HUES6 (cell line): ENCODE measurements around the gene ZNFX1.

Experiments used
- H3K27ac ChIP-seq: 2 replicates; pipeline ENCODE4 v1.7.0; 2013; ENCODE audit warnings: low read depth, mild to moderate bottlenecking, low read length, inconsistent platforms
- H3K27me3 ChIP-seq: 2 replicates; pipeline ENCODE4 v1.6.1; 2013; ENCODE audit warnings: low read length; ENCODE audit not compliant: control insufficient read depth, insufficient read depth
- H3K36me3 ChIP-seq: 2 replicates; pipeline ENCODE4 v1.6.1; 2013; ENCODE audit warnings: low read length; ENCODE audit not compliant: control insufficient read depth, insufficient read depth
- H3K4me1 ChIP-seq: 2 replicates; pipeline ENCODE4 v1.6.1; 2013; ENCODE audit warnings: low read length; ENCODE audit not compliant: control insufficient read depth, insufficient read depth
- H3K4me3 ChIP-seq: 2 replicates; pipeline ENCODE4 v1.5.1; 2013; ENCODE audit warnings: low read depth, low read length
- H3K9ac ChIP-seq: one replicate; pipeline ENCODE4 v1.6.1; 2013; ENCODE audit warnings: mild to moderate bottlenecking, low read length
- H3K9me3 ChIP-seq: 2 replicates; pipeline ENCODE4 v1.6.1; 2013; ENCODE audit warnings: low read depth, low read length; ENCODE audit not compliant: control insufficient read depth, insufficient read depth

The ZNFX1 gene

DNA sequence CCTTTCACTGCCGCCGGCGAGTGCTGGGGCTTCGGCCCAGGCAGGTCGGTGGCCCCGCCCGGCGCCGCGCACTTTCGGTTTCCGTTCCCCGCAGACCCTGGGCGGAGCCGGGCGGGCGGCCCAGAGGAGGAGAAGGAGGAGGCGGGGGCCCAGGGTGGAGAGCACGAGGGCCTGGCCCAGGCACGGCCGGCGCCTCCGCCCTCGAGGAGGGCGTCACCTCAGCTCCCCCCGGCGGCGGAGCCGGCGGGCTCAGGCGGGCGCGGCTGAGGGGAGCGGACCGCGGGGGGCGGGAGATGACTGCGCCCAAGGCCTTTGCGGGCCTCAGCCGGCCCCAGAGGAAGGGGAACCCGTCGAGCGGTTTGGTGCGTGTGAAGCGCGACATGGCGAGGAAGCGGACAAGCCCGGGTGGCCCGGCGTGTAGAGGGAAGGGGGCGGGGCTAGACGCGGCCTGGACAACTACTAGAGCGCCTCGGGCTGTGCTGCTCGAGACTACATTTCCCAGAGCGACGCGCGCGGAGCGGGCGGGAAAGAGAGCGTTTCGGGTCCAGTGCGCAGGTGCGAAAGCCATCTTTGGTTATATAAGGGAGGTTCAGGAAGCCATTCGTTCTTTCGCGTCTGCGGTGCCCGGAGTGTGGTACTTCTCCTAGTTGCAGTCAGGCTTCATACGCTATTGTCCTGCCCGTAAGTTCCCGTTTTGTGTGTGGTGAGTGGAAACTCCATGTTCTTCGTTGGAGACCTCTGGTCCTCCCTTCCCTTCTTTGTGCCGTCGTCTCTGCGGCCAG, at the start of gene ZNFX1:
TSS of gene ZNFX1 (minus strand) at position 22 of the 782 bp plus-strand sequence. CDS start 2,218 bp downstream, outside the sequence.
- peak within 1 kb of the TSS; percentile 89 for H3K27ac ChIP-seq
- peak within 1 kb of the TSS; percentile 77 for H3K4me3 ChIP-seq
- peaks cover 14% of the 10 kb centered on the region for H3K4me1 ChIP-seq
- H3K36me3 ChIP-seq: peaks cover 68% of the 10 kb centered on the region
- H3K9ac ChIP-seq: peak within 1 kb of the TSS; percentile 94
- no peaks in the 10 kb centered on the region for H3K27me3 ChIP-seq
- no peaks in the 10 kb centered on the region; the same call in 1 of the 2 replicates for H3K9me3 ChIP-seq

DNA sequence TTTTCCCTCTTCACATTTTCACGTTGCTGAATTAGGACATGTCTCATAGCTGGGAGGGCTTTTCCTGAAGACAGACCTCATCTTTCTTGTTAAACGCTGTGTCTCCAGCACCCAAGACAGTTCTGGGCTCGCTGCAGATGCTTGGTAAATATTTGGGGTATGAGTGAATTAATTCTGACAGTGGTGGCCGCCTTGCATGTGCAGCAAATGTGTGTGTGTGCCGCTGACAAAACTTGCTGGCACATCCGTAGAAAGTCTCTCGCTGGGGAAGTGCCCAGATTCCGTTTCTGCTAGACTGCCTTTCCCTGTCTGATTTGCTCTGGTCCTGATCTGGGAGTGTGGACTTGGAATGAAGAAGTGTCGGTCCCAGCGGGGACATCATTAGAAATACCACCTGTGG, 48.2 kb upstream of the ZNFX1 start:
- Histone ChIP-seq H3K27ac (no peak overlapping the region), H3K9me3 (no peaks in the 10 kb centered on the region), H3K36me3 (no peaks in the 10 kb centered on the region), H3K27me3 (no peaks in the 10 kb centered on the region; the same call in 1 of the 2 replicates), H3K4me3 (no peak overlapping the region), H3K4me1 (peaks cover 12% of the 10 kb centered on the region), H3K9ac (no peak overlapping the region)

DNA sequence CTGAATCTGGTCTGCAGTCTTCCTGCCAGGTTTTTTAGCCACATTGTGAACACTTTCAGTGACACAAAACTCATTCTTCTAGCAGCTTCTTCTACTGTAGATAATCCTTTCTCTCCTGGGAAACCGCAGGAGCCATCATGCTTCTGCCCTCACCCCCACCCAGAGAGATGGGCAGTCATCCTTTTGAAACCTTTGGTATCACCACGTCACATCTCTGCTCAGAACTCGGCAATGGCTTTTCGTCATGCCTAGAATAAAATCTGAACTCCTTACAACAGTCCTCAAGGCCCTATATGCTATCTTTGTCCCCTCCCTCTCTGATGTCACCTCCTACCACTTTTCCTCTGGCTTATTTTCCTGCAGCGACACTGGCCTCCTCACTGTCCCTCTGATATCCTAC, 46.4 kb upstream of the ZNFX1 start:
- no peaks in the 10 kb centered on the region for H3K36me3 ChIP-seq
- no peak overlapping the region for H3K9ac ChIP-seq
- H3K4me3 ChIP-seq: no peak overlapping the region
- peaks cover 18% of the 10 kb centered on the region for H3K4me1 ChIP-seq
- H3K27me3 ChIP-seq: peaks cover 9% of the 10 kb centered on the region
- H3K9me3 ChIP-seq: no peaks in the 10 kb centered on the region
- no peak overlapping the region for H3K27ac ChIP-seq

DNA sequence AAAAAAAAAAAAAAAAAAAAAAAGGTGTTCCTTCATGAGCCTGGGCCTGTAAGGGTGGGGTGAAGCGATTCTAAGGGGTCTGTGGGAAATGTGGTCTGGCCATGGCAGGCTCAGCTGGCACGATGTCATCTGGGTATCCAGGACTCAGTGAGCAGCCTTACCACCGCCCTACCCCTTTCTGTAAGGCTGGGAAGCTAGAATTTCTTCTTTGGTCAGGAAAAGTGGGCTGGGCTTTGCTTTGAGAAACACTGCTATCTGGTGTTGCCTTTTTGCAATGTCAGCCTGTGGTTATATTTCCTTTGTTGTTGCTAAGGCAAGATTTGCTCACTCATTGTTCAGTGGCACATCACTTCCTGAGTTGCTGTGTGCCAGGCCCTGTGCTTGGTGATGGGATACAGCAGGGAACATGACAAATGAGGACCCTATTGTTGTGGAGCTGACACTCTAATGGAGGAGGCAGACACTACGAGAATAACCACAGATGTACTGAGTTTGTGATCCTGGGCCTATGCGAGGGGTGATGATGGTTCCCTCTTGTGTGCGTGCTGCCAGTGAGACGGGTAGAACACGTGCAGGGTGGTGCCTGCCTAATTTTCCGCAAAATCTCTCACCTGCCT, 45.9 kb upstream of the ZNFX1 start:
- Histone ChIP-seq H3K4me1 (peaks cover 19% of the 10 kb centered on the region), H3K9ac (peak overlapping the region; percentile 50), H3K27ac (no peak overlapping the region), H3K9me3 (no peaks in the 10 kb centered on the region), H3K36me3 (no peaks in the 10 kb centered on the region), H3K27me3 (peaks cover 15% of the 10 kb centered on the region), H3K4me3 (no peak overlapping the region)

DNA sequence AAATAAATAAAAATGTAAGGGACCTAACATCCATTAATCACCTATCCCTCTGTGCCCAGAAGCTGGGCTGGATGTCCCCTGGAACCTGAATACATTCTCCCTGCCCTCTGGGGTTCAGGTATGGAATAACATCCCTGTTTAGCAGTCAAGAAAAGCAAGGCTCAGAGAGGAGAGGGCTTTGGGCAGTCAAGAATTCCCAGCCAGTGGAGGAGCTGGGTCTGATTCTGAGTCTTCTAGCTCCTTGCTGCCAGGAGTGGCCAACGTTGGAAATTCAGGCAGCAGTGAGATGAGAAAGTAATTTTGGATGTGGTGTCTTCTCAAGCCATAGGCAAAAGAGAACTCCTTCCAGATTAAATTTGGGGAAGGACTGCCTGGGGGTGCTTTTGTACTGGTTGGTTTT, 42.6 kb upstream of the ZNFX1 start:
- no peak overlapping the region for H3K27ac ChIP-seq
- peaks cover 14% of the 10 kb centered on the region for H3K4me1 ChIP-seq
- H3K9me3 ChIP-seq: peaks cover 7% of the 10 kb centered on the region; the same call in 1 of the 2 replicates
- no peaks in the 10 kb centered on the region for H3K36me3 ChIP-seq
- no peak overlapping the region for H3K4me3 ChIP-seq
- H3K27me3 ChIP-seq: peaks cover 47% of the 10 kb centered on the region
- no peak overlapping the region for H3K9ac ChIP-seq

DNA sequence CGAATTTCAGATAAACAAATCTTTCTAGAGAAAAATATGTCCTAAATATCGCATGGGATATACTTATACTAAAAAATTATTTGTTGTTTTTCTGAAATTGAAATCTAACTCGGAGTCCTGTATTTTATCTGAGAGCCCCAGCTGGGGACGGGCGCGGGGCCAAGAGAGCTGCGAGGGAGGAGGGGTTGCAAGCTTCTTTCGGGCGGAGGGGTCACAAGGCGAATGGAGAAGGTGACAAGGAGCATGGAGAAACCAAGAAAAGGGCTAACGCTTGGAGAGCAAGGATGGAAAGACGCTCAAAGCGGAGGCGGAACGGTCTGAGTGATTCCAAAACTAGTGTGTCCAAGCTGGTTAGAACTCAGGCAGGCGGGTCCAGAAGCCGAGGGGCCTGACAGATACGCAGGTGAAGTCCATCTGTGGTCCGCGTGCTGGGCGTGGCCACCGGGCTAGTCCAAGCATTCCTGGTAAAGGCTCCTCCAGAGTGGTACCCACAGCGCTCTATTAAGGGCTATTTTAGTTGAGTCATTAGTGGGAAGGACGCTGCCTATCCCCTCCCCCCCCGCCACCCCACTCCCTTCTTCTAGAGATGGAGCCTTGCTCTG, 41.5 kb upstream of the ZNFX1 start:
- Histone ChIP-seq H3K27ac (no peak overlapping the region), H3K4me3 (peak overlapping the region; percentile 65), H3K9me3 (peaks cover 7% of the 10 kb centered on the region; the same call in 1 of the 2 replicates), H3K27me3 (peaks cover 48% of the 10 kb centered on the region), H3K9ac (no peak overlapping the region), H3K36me3 (no peaks in the 10 kb centered on the region), H3K4me1 (peaks cover 13% of the 10 kb centered on the region)

DNA sequence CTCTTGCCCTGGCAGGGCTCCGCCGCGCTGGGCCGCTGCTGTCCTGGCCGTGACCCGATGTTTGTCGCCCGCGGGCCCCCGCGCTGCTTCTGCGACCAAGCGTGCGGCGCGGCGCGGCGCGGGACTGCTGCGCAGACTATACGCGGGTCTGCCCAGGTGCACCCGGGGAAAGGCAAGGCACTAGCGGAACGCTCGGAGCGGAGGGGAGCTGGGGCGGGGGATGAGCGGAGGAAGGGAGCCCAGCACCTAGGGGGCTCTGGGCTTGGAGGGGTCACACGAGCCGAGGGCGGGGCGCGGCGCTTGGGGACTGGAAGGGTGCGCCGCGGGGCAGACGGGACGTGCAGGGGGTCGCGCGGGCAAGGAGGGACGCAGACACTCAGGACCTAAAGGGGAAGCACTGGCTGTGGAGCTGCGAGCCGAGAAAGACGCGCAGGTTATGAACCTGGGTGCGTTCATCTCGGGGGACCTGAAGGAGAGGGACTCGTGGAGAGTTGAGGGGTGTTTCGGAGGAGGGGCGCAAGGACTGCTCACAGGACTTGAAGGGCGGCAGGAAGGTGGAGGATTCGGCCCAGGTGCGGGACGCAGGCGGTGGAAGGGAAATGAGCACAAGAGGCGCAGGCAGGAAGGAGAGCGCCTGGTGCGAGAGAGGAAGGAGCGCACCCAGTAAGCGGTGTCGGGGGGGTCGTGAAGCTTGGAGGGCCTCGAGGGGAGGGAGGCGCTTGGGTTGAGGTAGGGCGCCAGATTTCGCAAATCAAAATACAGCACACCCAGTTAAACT, 40.8 kb upstream of the ZNFX1 start:
- H3K9me3 ChIP-seq: peaks cover 7% of the 10 kb centered on the region; the same call in 1 of the 2 replicates
- peaks cover 8% of the 10 kb centered on the region for H3K4me1 ChIP-seq
- peaks cover 48% of the 10 kb centered on the region for H3K27me3 ChIP-seq
- no peaks in the 10 kb centered on the region for H3K36me3 ChIP-seq
- no peak overlapping the region for H3K27ac ChIP-seq
- H3K9ac ChIP-seq: peak overlapping the region; percentile 66
- peak overlapping the region; percentile 65 for H3K4me3 ChIP-seq

DNA sequence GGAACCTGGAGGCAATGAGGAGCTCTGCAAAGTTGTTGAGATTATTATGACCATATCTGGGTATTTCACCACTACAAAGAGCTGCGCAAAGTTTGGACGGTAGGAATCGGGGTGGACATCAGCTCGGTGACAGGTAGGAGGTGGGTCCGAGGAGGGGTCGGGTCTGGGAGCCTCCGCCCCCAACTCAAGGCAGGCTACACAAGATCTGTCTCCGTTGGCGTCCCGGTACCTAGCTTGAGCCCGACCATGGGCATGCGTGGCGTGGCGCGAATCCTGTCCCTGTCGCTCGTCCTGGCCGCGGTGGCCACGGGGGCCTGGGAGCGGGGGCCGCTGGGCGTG, 40.2 kb upstream of the ZNFX1 start:
- H3K36me3 ChIP-seq: no peaks in the 10 kb centered on the region
- peaks cover 8% of the 10 kb centered on the region for H3K4me1 ChIP-seq
- H3K9ac ChIP-seq: peak overlapping the region; percentile 66
- no peak overlapping the region for H3K27ac ChIP-seq
- peaks cover 7% of the 10 kb centered on the region; the same call in 1 of the 2 replicates for H3K9me3 ChIP-seq
- H3K4me3 ChIP-seq: peak overlapping the region; percentile 65
- H3K27me3 ChIP-seq: peaks cover 48% of the 10 kb centered on the region

DNA sequence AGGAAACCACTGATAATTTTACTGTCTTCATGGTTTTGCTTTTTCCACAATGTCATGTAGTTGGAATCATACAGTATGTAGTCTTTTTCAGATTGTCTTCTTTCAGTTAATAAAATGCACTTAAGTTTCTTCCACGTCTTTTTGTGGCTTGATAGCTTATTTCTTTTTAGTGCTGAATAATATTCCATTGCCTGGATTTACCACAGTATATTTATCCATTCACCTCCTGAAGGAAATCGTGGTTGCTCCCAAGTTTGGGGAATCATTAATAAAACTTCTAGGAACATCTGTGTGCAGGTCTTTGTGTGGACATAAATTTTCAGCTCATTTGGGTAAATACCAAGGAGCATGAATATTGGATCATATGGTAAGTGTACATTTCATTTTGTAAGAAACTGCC, 38.8 kb upstream of the ZNFX1 start:
- Histone ChIP-seq H3K9me3 (peaks cover 7% of the 10 kb centered on the region; the same call in 1 of the 2 replicates), H3K4me1 (peaks cover 8% of the 10 kb centered on the region), H3K4me3 (no peak overlapping the region), H3K27me3 (peaks cover 48% of the 10 kb centered on the region), H3K36me3 (no peaks in the 10 kb centered on the region), H3K27ac (no peak overlapping the region), H3K9ac (no peak overlapping the region)

DNA sequence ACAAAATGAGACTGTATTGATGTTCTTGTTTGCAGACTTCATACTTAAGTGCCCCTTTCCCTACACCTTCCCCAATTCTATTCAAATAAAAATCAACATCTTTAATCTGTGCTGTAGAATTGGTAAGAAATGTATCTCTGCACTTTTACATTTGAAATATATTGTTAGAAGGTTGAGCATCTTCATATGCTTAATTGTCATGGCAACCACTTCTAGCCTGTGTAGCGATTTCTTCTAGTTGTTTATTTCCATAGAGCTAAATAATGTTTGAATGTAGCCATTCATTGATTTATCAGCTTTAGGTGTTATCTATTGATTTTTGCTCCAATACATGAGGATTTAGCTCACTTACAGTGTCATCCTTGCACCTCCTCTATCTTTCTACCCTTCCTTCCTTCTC, 37.7 kb upstream of the ZNFX1 start:
- Histone ChIP-seq H3K36me3 (no peaks in the 10 kb centered on the region), H3K27me3 (peaks cover 48% of the 10 kb centered on the region)

More for the DNA sequence above, 37.7 kb upstream of the ZNFX1 start:
- Histone ChIP-seq H3K4me1 (peaks cover 3% of the 10 kb centered on the region; the same call in 1 of the 2 replicates), H3K9me3 (peaks cover 10% of the 10 kb centered on the region), H3K9ac (no peak overlapping the region), H3K27ac (no peak overlapping the region), H3K4me3 (no peak overlapping the region)
